K562 (cell line): ENCODE results near the gene ACSM5. TPM values are rescaled to one million over a fixed set of nuclear protein-coding genes. Genes with fewer than 3 reads are reported as not detected.
"Not testable (repeated sequence)": the region's sequence is repeated elsewhere in the genome, so short reads cannot be mapped to it uniquely, and the experiment has no call there.

Experiments
- ATAC-seq: fragments of 200-7000 bp; cut with Tn5 transposase; 3 replicates; pipeline ENCODE4 v1.9.1; 2020; ENCODE audit warnings: moderate library complexity
- BruUV-seq: library from RNA; stranded (reverse); fragments of 400-500 nt; replicated peaks from 2 replicates; lab custom pipeline; 2021; lab: Mats Ljungman, UMichigan
- CTCF ChIA-PET: fragments of 300-600 bp; formaldehyde crosslinking; extraction: SDS; loops from one replicate; lab custom pipeline; 2021; ENCODE audit warnings: low intra/inter-chr PET ratio; lab: Yijun Ruan, JAX
- POLR2A ChIA-PET: fragments of 300-600, 350-650 bp; sonication (Branson Sonifier 250); formaldehyde crosslinking; extraction: SDS; loops from one replicate; lab custom pipeline; 2021; ENCODE audit warnings: antibody characterized with exemption, inconsistent platforms; lab: Yijun Ruan, JAX
- DNase-seq, 4 experiments: peaks; one replicate each; pipeline versions ENCODE4 v3.0.0 to v3.0.0-alpha.2; 2011 to 2018; ENCODE audit warnings: low spot score in 3 of 4, mixed read lengths in 3 of 4; ENCODE audit errors: extremely low read depth in 1 of 4
- FAIRE-seq: peaks from 2 replicates; lab custom pipeline; 2011; peaks lifted over from hg19 to GRCh38; lab: Jason Lieb, UNC
- H2AFZ ChIP-seq: 2 replicates; pipeline ENCODE4 v1.6.0; 2011; ENCODE audit warnings: low read depth, low read length, control low read depth, inconsistent platforms
- H3K27ac ChIP-seq: fragments of 200-600 bp; 3 replicates; pipeline ENCODE4 v1.8.0; 2011; ENCODE audit warnings: low read depth, mild to moderate bottlenecking, control low read depth, inconsistent platforms, low read length, moderate library complexity, mixed read lengths; ENCODE audit errors: extremely low read depth
- H3K27me3 ChIP-seq, 2 experiments: fragments of 300-600 bp in 1 of 2; 2 replicates in 1 of 2; 3 replicates in 1 of 2; pipeline versions ENCODE4 v1.6.0 to v1.8.0; 2011; ENCODE audit warnings: inconsistent platforms in 2 of 2, low read length in 2 of 2, mild to moderate bottlenecking in 1 of 2, mixed read lengths in 1 of 2, moderate library complexity in 1 of 2; ENCODE audit not compliant: control insufficient read depth in 2 of 2, insufficient read depth in 2 of 2
- H3K36me3 ChIP-seq: fragments of 300-600 bp; 3 replicates; pipeline ENCODE4 v1.8.0; 2011; ENCODE audit warnings: mild to moderate bottlenecking, low read length, inconsistent platforms; ENCODE audit not compliant: control insufficient read depth, insufficient read depth
- H3K4me1 ChIP-seq, 2 experiments: fragments of 200-600 bp in 1 of 2; replicated peaks in 1 of 2; 2 replicates in 1 of 2; 3 replicates in 1 of 2; pipeline versions ENCODE4 v1.5.1 to v1.8.0; 2011; ENCODE audit warnings: inconsistent platforms in 2 of 2, low read length in 2 of 2, mild to moderate bottlenecking in 1 of 2, mixed read lengths in 1 of 2, moderate library complexity in 1 of 2; ENCODE audit not compliant: control insufficient read depth in 2 of 2, insufficient read depth in 2 of 2
- H3K4me2 ChIP-seq: 2 replicates; pipeline ENCODE4 v1.6.1; 2011; ENCODE audit warnings: low read length, control low read depth, inconsistent platforms, mixed read lengths; ENCODE audit not compliant: insufficient read depth
- H3K4me3 ChIP-seq: fragments of 200-600 bp; sonication (generic), shearing (Covaris generic); 2 replicates; pipeline ENCODE4 v1.5.1; 2016; ENCODE audit warnings: control low read depth, inconsistent platforms
- H3K79me2 ChIP-seq: fragments of 200-600 bp; 3 replicates; pipeline ENCODE4 v1.8.0; 2011; ENCODE audit warnings: low read length, inconsistent platforms; ENCODE audit not compliant: control insufficient read depth, insufficient read depth
- H3K9ac ChIP-seq, 2 experiments: 2 replicates each; pipeline versions ENCODE4 v1.6.0 to v1.6.1; 2011; ENCODE audit warnings: low read depth in 2 of 2, low read length in 2 of 2, control low read depth in 1 of 2, inconsistent platforms in 1 of 2, mild to moderate bottlenecking in 1 of 2, mixed read lengths in 1 of 2; ENCODE audit not compliant: insufficient read depth in 1 of 2
- H3K9me1 ChIP-seq: one replicate; pipeline ENCODE4 v1.6.0; 2011; ENCODE audit warnings: inconsistent platforms, mild to moderate bottlenecking, low read length, moderate library complexity; ENCODE audit not compliant: control insufficient read depth, insufficient read depth
- H3K9me3 ChIP-seq: replicated peaks from 2 replicates; pipeline ENCODE4 v1.5.1; 2011; ENCODE audit warnings: low read depth, low read length, inconsistent platforms; ENCODE audit not compliant: control insufficient read depth, insufficient read depth
- H4K20me1 ChIP-seq: replicated peaks from 2 replicates; pipeline ENCODE4 v1.6.1; 2011; ENCODE audit warnings: low read length, inconsistent platforms, mixed read lengths; ENCODE audit not compliant: control insufficient read depth, insufficient read depth
- WGBS: fragments of 100-300 bp; shearing (Covaris generic); methylation state at CpG from one replicate; pipeline ENCODE4 v1.1.6; 2016; ENCODE audit warnings: low coverage, mixed read lengths; ENCODE audit not compliant: insufficient coverage; ENCODE audit errors: missing lambda C conversion rate; 5-methylcytosine and 5-hydroxymethylcytosine counted together
- in situ Hi-C: fragments of 300-500 bp; cut with MboI; formaldehyde crosslinking; loops from 4 replicates; pipeline ENCODE4 v1.15.0; 2018; ENCODE audit warnings: inconsistent platforms, mixed read lengths
- intact Hi-C: fragments of 100-400 bp; cut with micrococcal nuclease; formaldehyde crosslinking; loops from 2 replicates; pipeline ENCODE4 v1.14.2; 2022
- polyA plus RNA-seq, 8 experiments: library from polyadenylated mRNA; depleted of rRNA in 4 of 8; stranded (reverse) in 5 of 8; unstranded in 3 of 8; fragments of >200 nt; fragmentation: Nextera tagmentation in 2 of 8; fragmentation: Illumina TruSeq in 1 of 8; extraction: Ambion mirVana in 2 of 8; extraction: Trizol in 1 of 8; gene quantifications; 2 replicates each; pipeline versions ENCODE4 v1.2.1 to v1.2.3, GENCODE V29; 2011 to 2014; ENCODE audit warnings: inconsistent platforms in 1 of 8, missing spikeins in 1 of 8
- total RNA-seq, 7 experiments: library from RNA; depleted of rRNA in 6 of 7; stranded (reverse); fragments of >200 nt in 6 of 7; fragmentation: Illumina TruSeq in 2 of 7; extraction: Trizol in 2 of 7; gene quantifications; 2 replicates each; pipeline versions ENCODE4 v1.2.1 to v1.2.3, GENCODE V29; 2011 to 2021; ENCODE audit warnings: low replicate concordance in 1 of 7

The ACSM5 gene
- total and polyA plus RNA-seq, 9 of the 15 experiments (the other 6 are each of a cell fraction or from before 2014, with no cell fraction given): not detected

- H2AFZ ChIP-seq, H3K79me2 ChIP-seq, H3K9me1 ChIP-seq, intact Hi-C loops, H3K4me2 ChIP-seq, H3K27ac ChIP-seq, BruUV-seq, FAIRE-seq, H4K20me1 ChIP-seq, H3K36me3 ChIP-seq, H3K4me3 ChIP-seq, DNase-seq, H3K9ac ChIP-seq, H3K9me3 ChIP-seq, H3K4me1 ChIP-seq, in situ Hi-C loops, POLR2A ChIA-PET, H3K27me3 ChIP-seq, CTCF ChIA-PET, ATAC-seq: not testable (repeated sequence)
- 0% methylated on average over 1 of the region's 1 CpG for WGBS
Measured at GRCh38 chr16:20470732-20471131, 61.4 kb downstream of the ACSM5 start.

- H3K4me1 ChIP-seq, POLR2A ChIA-PET, H3K79me2 ChIP-seq, H3K36me3 ChIP-seq, H3K27ac ChIP-seq, BruUV-seq, H3K9me3 ChIP-seq, H2AFZ ChIP-seq, FAIRE-seq, H3K9ac ChIP-seq, H3K4me3 ChIP-seq, in situ Hi-C loops, CTCF ChIA-PET, H3K27me3 ChIP-seq, ATAC-seq, intact Hi-C loops, H3K4me2 ChIP-seq, DNase-seq, H4K20me1 ChIP-seq, H3K9me1 ChIP-seq: not testable (repeated sequence)
- WGBS: no CpG with 5 or more reads among the region's 2 CpGs
Measured at GRCh38 chr16:20477188-20477744, 67.9 kb downstream of the ACSM5 start.
